PFSK-1 (cell line): ENCODE data around the gene GIPC1.
A peak's percentile ranks its signal among the peaks of the same experiment; 100 is the strongest.

ENCODE experiments used
- FOXP2 ChIP-seq: optimal IDR thresholded peaks from 2 replicates; pipeline ENCODE3; 2011; ENCODE audit warnings: borderline replicate concordance, control low read depth, inconsistent platforms; ENCODE audit not compliant: insufficient read depth; ENCODE audit errors: extremely low read length, extremely low read depth
- POLR2AphosphoS5 ChIP-seq: IDR thresholded peaks from 2 replicates; pipeline ENCODE4 v1.6.1; 2012; ENCODE audit warnings: low read depth, mild to moderate bottlenecking, control low read depth, low read length, moderate library complexity
- REST ChIP-seq, 2 experiments: IDR thresholded peaks; 2 replicates each; pipeline versions ENCODE4 v1.6.1 to v1.8.0; 2011 to 2012; ENCODE audit warnings: low read depth in 2 of 2, low read length in 2 of 2, control low read depth in 1 of 2, inconsistent platforms in 1 of 2, mild to moderate bottlenecking in 1 of 2, moderate library complexity in 1 of 2; ENCODE audit not compliant: insufficient read depth in 1 of 2
- SIN3A ChIP-seq: IDR thresholded peaks from 2 replicates; pipeline ENCODE4 v1.6.1; 2012; ENCODE audit warnings: mild to moderate bottlenecking, low read length, moderate library complexity, borderline replicate concordance; ENCODE audit not compliant: insufficient read depth
- TAF1 ChIP-seq: IDR thresholded peaks from 2 replicates; pipeline ENCODE4 v1.6.1; 2012; ENCODE audit warnings: low read length, control low read depth, borderline replicate concordance; ENCODE audit not compliant: insufficient read depth

GRCh38 chr19:14434543-14435319 is 61.2 kb downstream of the GIPC1 start:
- TF ChIP-seq REST (IDR thresholded peaks at IDR 0.05; ENCODE audit: insufficient read depth in 1 of 2, low read depth in 2 of 2, low read length in 2 of 2) (0 out of 4 replicates have a peak, but pooled peaks of 1 of the 2 experiments have one; percentile 19), TAF1 (0 out of 2 replicates have a peak, but pooled peaks have one; percentile 65), POLR2AphosphoS5 (peak; percentile 70; the same call in 1 of the 2 replicates), SIN3A (peak; percentile 74; the same call in 1 of the 2 replicates), FOXP2 (peak; percentile 84)
